Mesothelial cell of epicardium (in vitro differentiated cells): ENCODE results near the gene GARRE1. TPM values are rescaled to one million over a fixed set of nuclear protein-coding genes. Genes with fewer than 3 reads are reported as not detected.

Experiments
- DNase-seq, 2 experiments: peaks; one replicate each; pipeline ENCODE4 v3.0.0; 2021; ENCODE audit warnings: low spot score in 2 of 2; ENCODE audit not compliant: unreplicated experiment in 2 of 2
- H3K27ac Mint-ChIP-seq: 2 replicates; pipeline ENCODE4 v1.8.0; 2021; ENCODE audit warnings: mixed read lengths
- H3K27me3 Mint-ChIP-seq: 2 replicates; pipeline ENCODE4 v1.8.0; 2021; ENCODE audit warnings: low read depth, mixed read lengths
- H3K36me3 Mint-ChIP-seq: 2 replicates; pipeline ENCODE4 v1.8.0; 2021; ENCODE audit warnings: mixed read lengths
- H3K4me1 Mint-ChIP-seq: 2 replicates; pipeline ENCODE4 v1.8.0; 2021; ENCODE audit warnings: mixed read lengths
- H3K4me3 Mint-ChIP-seq: 2 replicates; pipeline ENCODE4 v1.8.0; 2021; ENCODE audit warnings: mild to moderate bottlenecking, moderate library complexity, mixed read lengths
- H3K9me3 Mint-ChIP-seq: 2 replicates; pipeline ENCODE4 v1.8.0; 2021; ENCODE audit warnings: mixed read lengths
- total RNA-seq: library from RNA; stranded (reverse); gene quantifications from 3 replicates; pipeline ENCODE4 v1.2.1, GENCODE V29; 2021
- TF ChIP-seq, protein P1 (sequence below): fragments of 200-600 bp; sonication (generic); IDR thresholded peaks from one replicate; pipeline ENCODE4 v1.5.0; 2021; ENCODE audit warnings: antibody characterized with exemption; ENCODE audit not compliant: unreplicated experiment

GARRE1 gene
- total RNA-seq, 1 donor from 2014 or later = 52.4 TPM

DNA sequence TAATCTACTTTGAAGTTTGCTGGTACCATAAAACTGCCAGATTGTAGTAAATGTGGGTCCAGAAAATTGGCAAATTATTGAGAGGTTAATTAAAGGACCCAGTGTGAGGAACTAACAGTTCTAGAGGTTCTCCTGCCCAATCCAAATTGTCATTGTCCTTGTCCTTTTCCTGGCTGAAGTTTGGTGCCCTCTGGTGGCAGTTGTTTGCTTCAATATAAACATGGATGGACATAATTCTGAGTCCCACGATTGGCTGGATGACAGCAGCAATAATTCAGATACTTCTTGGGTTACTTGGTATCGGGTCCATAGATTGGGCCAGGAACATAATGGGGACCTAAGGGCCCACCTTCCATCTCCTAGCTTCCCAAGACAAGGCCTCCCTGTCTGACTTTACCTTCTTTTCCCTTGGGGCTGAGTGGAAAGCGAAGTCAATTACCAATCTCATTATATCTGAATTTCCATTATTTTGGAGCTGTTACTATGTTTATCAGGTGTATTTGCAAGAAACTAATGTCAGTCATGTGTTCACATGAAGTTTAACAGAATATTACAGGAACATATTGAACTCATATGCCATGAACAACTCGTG lies 33.8 kb upstream of the GARRE1 start:
- TF ChIP-seq, protein P1, sequence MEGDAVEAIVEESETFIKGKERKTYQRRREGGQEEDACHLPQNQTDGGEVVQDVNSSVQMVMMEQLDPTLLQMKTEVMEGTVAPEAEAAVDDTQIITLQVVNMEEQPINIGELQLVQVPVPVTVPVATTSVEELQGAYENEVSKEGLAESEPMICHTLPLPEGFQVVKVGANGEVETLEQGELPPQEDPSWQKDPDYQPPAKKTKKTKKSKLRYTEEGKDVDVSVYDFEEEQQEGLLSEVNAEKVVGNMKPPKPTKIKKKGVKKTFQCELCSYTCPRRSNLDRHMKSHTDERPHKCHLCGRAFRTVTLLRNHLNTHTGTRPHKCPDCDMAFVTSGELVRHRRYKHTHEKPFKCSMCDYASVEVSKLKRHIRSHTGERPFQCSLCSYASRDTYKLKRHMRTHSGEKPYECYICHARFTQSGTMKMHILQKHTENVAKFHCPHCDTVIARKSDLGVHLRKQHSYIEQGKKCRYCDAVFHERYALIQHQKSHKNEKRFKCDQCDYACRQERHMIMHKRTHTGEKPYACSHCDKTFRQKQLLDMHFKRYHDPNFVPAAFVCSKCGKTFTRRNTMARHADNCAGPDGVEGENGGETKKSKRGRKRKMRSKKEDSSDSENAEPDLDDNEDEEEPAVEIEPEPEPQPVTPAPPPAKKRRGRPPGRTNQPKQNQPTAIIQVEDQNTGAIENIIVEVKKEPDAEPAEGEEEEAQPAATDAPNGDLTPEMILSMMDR = peak; percentile 78
- DNase-seq = peak in 1 of 2 experiments; percentile 49
- Mint-ChIP-seq H3K9me3 (no peaks in the 10 kb centered on the region), H3K27me3 (no peaks in the 10 kb centered on the region), H3K27ac (peak overlapping the region; percentile 60), H3K36me3 (peaks cover 41% of the 10 kb centered on the region), H3K4me3 (no peak overlapping the region), H3K4me1 (peaks cover 21% of the 10 kb centered on the region)

DNA sequence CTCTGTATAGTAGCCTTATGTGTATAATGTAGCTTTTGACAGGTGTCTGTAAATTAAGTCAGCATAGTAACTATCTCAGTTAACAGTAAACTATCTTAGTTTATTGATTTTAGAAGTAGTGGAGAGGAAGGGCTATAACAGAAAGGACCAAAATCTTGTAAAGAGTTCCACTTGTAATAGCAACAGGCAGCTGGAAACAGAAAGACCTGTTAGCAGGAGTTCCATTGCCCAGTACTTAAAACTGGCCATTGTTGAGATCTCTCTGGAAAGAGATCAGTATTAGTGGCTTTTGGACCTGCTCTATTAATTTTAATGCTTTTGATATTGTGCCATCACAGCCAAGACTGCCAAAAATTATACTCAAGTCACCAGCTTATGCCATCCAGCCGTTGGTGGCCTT lies 32.0 kb upstream of the GARRE1 start:
- DNase-seq = no peak
- Mint-ChIP-seq H3K36me3 (peaks cover 41% of the 10 kb centered on the region), H3K27me3 (no peaks in the 10 kb centered on the region), H3K4me3 (no peak overlapping the region), H3K27ac (no peak overlapping the region), H3K9me3 (no peaks in the 10 kb centered on the region), H3K4me1 (peaks cover 21% of the 10 kb centered on the region)
- TF ChIP-seq, protein P1 = no peak

- H3K27me3 Mint-ChIP-seq = no peaks in the 10 kb centered on the region
- no peak overlapping the region for H3K4me3 Mint-ChIP-seq
- H3K27ac Mint-ChIP-seq = no peak overlapping the region
- H3K4me1 Mint-ChIP-seq = peaks cover 5% of the 10 kb centered on the region
- H3K9me3 Mint-ChIP-seq = no peaks in the 10 kb centered on the region
- DNase-seq = no peak
- peaks cover 46% of the 10 kb centered on the region for H3K36me3 Mint-ChIP-seq
- TF ChIP-seq, protein P1 = no peak
These were observed 29.2 kb upstream of the GARRE1 start for GRCh38 chr19:34224996-34225658.

DNA sequence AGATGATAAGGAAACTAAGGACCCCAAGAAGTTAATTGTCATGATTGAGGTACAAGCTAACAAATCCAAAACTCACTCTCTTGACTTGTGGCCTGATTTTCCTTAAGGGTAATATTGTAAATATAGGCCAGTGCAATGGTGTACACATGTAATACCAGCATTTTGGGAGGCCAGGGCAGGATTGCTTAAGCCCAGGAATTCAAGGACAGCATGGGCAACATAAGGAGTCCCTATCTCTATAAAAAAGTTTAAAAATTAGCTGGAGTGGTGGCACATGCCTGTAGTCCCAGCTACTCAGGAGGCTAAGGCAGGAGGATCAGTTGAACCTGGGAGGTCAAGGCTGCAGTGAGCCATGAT lies 28.7 kb upstream of the GARRE1 start:
- Mint-ChIP-seq H3K4me1 (peaks cover under 1% of the 10 kb centered on the region), H3K36me3 (peaks cover 42% of the 10 kb centered on the region), H3K4me3 (no peak overlapping the region), H3K9me3 (no peaks in the 10 kb centered on the region), H3K27ac (no peak overlapping the region), H3K27me3 (no peaks in the 10 kb centered on the region)
- DNase-seq = no peak
- TF ChIP-seq, protein P1 = no peak

DNA sequence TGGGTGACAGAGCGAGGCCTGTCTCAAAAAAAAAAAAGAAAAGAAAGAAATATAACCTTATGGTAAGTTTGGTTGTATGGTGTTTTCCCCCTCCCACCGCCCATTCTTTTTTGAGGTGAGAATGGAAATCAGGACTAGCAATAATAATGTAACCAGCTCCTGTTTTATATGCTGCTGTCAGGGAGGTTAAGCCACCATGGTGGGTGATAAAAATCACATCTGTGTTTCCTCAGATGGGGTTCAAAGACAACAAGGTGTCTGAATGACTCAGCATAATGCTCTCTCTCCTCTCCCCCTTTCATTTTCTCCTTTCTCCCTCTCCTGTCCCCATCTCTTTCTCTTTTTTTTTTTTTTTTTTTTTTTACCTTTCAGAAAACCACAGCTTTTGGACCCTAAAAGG lies 28.3 kb upstream of the GARRE1 start:
- Mint-ChIP-seq H3K27ac (no peak overlapping the region), H3K4me3 (no peak overlapping the region), H3K9me3 (no peaks in the 10 kb centered on the region), H3K4me1 (no peaks in the 10 kb centered on the region), H3K36me3 (peaks cover 40% of the 10 kb centered on the region), H3K27me3 (no peaks in the 10 kb centered on the region)
- no peak for DNase-seq
- TF ChIP-seq, protein P1 = no peak

DNA sequence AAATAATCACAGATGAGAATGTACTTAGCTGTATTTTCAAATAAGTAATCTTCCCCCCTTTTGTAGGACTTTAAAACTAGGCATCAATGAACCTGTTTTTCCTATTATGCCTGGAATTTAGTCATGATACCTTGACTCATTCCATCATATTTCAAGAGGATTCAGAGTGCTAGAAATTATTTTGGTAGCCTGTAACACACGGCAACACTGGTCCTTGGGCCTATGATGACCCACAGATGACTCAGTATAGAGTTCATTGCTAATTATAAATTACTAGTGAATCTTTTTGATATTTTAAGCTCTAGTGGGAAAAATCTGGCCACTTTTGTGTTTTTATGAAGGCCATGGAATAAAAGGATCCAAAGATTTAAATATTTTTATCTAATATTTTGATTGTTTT lies 26.0 kb upstream of the GARRE1 start:
- H3K36me3 Mint-ChIP-seq = peaks cover 29% of the 10 kb centered on the region

More for the DNA sequence above, 26.0 kb upstream of the GARRE1 start:
- no peak overlapping the region for H3K4me3 Mint-ChIP-seq
- no peaks in the 10 kb centered on the region for H3K27me3 Mint-ChIP-seq
- peaks cover 8% of the 10 kb centered on the region for H3K4me1 Mint-ChIP-seq
- no peaks in the 10 kb centered on the region for H3K9me3 Mint-ChIP-seq
- TF ChIP-seq, protein P1 = no peak
- H3K27ac Mint-ChIP-seq = no peak overlapping the region
- DNase-seq = no peak
